HuH-7.5 (cell line): ENCODE results near the gene MCU.

Experiments used
- DNase-seq: peaks from one replicate; pipeline ENCODE4 v3.0.0; 2011; ENCODE audit warnings: low spot score

Gene MCU

DNA sequence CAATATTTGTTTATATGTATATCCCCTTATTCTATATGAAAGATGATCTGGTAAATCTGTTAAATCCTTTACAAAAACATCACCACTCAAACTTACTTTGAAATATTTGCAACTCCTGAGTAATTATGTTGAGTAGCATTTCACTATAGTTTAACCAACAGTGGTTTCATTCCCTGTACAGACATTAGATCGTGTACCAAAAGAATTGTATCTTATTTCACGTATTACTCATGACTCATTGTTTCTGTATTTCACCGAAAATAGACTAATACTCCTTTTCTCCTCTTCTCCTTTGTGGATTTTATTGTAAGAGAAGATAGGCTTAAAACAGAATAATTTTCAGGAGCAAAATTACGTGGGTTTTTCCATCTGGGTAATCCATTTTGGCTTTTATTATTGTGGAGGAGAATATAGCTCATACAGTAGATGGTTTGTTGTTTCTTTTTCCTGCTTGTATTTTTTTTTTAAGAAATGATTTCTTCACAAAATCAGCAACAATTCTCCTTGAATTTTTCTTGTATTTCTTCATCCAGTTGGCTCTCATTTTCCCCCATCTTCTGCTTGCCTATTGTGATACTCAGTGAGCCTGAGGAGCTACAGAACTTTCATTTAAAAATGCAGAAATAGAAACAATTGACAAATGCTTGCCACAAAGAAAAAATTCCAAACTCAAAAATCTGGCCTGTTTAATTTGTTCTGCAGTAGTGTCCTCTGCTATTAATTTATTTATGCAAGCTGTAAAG, 111.0 kb downstream of the MCU start:
- no peak for DNase-seq

DNA sequence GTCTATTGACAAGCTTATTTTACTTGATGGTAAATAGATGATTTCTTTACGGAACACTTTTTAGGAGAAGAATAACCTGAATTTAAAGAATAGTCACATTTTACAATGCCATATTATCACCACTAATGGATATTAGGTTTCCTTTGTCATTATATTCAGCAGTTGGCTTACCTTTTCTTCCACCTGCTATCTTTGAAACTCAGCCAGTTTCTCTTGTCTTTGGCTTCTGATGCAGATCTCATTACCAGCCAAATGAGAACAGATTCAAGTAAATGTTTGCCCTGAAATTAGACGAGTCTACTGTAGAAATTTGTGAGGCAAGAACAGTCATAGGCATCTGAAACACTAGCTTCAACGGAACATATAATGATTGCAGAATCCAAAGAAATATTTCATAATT, 116.1 kb downstream of the MCU start:
- DNase-seq, result no peak

DNA sequence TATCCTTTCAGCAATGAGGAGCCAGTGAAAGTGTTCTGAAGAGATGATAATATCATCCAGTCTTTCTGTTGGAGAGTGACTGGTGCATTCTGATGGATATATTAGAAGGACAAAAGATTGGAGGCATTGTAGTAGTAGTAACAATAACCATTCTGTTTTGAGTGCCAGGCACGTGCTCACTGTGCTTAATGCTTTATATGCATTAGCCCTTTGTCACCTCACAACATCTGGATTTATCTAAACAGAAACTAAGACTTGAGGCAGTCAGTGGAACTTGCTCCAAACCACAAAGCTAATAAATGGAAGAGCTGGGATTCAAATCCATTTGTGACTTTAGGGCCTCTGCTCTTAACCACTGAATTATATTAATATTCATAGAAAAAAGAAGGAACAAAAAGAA, 117.1 kb downstream of the MCU start:
- DNase-seq, result no peak

DNA sequence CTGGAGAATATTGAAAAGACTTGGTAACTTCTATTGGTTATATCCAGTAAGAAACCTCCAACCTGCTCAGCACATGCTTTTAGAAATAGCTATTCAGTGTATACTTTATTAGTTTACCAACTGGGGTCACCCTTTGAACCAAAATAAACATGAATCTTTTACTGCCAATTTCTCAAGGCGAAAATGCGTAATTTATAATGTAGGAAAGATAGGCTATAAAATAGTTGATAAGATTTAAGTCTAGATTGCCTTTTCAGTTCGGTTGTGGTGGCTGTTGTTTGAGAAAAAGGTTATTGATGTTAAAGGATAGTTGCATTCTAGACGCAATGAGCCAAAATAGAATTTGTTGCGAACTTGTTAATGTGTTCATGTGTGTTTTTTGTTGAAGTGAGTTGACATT, 119.0 kb downstream of the MCU start:
- DNase-seq, result no peak

DNA sequence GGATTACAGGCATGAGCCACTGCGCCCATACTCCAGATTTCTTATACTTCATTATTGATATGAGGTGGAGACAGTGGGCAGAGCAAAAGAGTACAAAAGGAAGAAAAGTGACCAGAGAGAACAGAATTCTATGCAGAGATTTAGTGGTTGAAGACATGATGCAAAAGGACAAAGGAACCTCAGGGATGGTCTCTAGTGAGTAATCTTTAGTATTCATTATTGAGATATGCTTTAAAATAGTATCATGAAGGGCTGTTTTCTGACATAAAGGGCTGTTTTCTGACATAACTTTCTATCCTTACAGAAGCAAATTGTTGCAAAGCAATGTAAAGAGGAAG, 120.4 kb downstream of the MCU start:
- no peak for DNase-seq

DNA sequence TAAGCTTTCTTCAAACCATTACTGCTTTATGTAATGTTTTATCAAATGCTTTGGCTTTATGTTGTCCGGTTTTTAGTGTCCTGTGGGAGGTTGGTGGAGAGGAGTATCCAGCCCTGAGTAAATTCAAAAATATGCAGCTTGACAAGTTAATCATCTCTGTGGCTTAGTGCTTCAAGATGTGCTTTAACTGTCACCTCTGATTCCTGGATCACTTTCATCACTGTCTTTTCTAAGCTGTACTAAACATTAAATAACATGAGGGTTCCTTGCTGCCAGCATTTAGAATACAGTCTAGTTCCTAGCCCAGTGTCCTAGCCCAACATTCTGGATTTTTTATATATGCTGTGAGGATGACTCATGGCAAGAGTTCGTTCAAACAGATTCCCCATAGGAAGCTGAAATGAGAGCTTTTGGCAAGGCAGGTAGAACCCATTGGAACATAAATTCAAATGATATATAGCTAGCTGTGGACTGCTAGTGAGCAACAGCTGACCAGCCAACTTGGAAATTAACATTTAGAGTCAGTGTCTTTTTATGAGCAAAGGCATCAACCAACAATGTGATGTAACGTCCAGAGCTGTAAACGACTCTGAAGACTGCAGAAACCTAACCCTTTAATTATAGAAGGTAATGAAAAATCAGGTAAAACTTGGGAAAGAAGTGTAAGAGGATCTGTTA, 120.9 kb downstream of the MCU start:
- no peak for DNase-seq

DNA sequence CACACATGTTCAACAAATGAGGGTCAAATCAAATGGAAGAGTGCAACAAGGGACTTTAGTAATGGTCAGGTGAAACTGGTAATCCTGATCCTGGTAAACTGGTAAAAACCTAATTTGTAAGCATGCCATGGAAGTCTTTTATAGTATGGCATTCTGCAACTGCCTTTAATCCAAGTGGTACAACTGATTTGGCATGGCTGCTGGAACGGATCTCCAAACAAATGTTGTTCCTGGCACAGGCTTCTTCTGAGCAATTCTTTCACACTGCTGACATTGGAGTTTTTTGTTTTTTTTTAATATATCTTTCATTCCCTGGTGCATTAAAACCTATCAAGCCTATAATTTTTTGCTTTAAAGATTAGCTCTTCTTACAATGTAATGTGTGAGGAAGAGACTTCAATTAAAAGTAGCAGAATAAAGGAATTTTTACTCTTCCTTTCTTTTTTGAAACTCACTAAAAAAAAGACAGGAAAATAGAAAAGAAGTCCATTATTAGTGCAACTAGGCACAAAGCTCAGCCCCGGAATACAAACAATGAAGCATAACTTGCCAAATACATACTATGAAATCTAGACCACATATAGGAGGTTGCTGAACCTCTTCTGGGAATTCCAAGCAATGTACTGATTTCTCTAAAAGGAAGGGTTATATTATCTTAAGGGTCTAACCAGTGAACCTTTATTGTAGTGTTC, 122.3 kb downstream of the MCU start:
- no peak for DNase-seq

DNA sequence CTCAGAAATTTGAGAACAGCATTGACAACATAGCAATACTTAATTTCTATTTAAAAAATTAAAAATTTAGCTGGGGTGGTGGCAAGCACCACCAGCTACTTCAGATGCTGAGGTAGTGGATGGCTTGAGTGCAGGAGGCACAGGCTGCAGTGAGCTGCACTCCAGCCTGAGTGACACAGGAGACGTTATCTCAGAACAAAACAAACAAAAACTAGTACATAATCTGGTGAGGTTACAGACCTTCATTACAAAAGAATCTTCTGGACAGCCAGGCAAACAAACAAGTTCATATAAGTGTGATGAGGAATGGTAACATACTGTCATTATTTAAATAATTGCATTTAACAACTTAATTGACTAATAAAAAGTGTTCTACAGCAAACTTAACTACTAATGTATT, 124.6 kb downstream of the MCU start:
- no peak for DNase-seq

DNA sequence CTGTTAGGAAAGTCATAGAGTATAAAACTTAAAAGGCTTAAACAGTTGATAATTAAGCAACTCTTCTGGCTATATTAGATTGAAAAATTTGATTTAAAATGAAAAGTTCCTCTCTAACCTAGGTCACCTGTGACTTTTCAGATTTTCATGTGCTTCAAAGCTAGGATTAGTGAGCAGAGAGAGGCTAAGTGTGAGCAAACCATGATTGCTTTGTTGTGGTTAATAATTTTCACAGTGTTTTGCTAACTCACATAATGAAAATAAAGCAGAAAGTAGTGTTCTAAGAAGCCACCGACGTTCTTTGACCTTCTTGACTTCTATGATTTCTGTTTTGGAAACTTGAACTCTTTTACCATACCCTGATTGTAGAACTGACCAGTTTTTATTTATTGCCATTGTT, 126.1 kb downstream of the MCU start:
- DNase-seq, result no peak

DNA sequence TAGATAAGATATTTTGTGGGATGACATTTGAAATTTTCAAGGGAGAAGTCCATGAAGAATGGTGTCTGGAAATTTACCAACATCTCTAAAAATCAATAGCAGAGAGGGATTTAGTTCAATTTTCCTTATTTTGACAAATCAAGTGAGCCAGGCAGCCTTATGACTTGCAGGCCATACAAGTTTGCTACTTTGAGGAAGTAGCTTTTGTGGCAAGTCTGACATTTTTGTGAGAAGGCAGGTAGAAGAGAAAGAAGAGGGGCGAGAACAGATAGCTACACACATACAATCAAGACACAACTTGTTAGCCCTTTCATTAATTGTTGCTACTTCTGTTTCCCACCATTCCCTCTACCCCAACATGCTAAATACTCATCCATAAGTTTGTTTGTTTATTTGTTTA, 127.1 kb downstream of the MCU start:
- DNase-seq, result no peak

DNA sequence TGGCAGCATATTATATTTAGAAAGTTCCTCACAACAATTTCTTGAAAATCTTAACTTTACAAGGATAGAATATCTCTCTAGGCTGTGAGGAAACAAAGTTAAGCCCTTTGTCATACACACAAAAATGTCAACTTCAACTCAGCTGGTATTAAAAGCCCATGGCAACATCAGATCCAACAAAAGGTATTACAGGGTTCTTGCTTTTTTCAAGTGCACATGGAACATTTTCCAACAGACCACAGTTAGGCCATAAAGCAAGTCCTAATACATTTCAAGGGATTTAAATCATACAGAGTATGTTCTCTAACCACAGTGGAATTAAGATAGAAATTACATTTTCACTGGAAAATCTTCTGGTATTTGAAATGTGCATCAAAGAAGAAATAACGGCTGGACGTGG, 129.7 kb downstream of the MCU start:
- DNase-seq, result no peak

DNA sequence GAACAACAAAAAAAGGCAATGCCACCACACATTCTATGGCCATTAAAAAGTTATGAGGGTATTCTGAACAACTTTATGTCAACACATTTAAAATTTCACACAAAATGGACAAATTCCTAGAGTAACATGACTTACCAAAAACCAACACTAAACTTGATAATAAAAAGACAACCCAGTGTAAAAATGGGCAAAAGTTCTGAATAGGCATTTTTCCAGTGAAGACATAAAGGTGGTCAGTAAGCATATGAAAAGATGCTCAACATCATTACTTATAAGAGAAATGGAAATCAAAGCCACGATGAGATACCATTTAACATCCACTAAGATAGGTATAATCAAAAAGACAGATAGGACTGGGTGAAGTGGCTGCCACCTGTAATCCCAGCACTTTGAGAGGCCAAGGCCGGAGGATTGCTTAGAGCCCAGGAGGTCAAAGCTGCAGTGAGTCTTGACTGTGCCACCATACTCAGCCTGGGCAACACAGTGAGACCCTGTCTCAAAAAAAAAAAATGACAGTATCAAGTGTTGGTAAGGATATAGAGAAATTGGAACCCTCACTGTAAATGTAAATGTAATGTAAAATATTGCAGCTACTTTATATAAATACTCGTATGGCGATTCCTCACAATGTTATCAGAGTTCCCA, 130.5 kb downstream of the MCU start:
- DNase-seq, result no peak

DNA sequence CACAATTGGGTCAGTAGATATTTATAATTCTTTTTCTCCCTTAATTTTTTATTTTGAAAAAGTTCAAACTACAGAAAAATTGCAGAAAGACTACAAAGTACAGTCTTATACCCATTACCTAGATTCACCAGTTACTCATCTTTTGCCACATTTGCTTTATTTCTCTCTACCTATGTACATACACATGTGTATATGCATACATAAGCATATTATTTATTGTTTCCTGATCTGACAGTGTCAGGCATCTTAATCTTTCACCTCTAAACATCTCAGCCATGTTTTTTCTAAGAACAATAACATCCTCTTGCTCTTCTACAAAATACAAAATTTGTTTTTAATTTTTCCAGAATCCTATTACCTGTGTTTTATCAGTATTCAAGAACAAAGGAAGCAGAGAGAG, 133.2 kb downstream of the MCU start:
- no peak for DNase-seq

DNA sequence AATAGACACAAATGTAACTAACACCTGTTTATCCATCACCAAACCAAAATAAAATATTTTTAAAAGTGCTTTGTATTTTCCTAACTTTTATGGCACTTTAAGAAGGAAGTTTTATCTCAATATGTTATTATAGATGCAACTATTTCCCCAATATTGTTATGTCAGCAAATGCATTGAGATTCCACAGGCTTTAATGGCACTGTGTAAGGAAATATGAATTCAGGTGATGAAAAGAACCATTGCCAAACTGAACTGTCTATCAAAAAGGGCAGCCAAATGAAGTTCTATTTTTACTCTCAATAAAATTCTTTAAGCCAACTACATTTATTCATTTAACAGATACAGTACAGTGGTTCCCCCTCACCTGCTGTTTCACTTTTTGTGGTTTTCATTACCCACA, 134.4 kb downstream of the MCU start:
- DNase-seq, result no peak

DNA sequence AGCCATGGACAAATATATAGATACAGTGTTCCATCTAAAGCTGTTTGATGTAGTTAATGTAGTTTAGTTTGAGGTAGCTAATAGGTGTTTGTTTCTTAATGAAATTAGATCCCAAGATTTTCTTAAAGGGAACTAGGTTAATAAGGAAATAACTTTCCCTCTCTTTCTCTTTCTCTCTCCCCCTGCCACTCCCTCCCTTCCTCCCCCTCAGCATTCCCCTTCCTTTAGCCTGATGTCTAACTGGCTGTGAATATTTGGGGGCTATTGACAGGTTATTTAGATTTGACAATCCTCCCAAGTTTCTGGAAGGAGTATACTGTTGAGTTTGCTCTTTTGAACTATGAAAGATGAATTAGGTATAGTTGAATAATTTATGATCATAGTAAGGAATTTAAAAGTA, 136.4 kb downstream of the MCU start:
- DNase-seq, result no peak

DNA sequence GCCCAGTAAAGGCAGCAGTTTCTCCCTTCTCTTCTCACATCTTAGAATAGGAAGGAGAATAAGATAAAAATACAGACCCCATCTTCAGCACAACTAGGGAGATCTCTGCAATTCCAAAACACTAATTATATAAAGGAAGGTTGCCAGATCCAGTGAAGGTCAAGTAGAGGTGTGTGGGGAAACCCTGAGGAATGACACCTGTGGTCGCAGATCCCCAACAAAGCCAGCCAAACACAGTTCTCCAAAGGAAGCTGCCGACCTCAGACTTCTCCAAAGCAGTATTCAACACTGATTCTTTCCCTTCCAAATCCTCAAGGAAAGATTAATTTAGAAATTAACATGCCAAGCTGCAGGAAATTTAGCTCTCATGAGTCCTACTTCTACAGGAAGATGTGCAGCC, 138.7 kb downstream of the MCU start:
- no peak for DNase-seq

DNA sequence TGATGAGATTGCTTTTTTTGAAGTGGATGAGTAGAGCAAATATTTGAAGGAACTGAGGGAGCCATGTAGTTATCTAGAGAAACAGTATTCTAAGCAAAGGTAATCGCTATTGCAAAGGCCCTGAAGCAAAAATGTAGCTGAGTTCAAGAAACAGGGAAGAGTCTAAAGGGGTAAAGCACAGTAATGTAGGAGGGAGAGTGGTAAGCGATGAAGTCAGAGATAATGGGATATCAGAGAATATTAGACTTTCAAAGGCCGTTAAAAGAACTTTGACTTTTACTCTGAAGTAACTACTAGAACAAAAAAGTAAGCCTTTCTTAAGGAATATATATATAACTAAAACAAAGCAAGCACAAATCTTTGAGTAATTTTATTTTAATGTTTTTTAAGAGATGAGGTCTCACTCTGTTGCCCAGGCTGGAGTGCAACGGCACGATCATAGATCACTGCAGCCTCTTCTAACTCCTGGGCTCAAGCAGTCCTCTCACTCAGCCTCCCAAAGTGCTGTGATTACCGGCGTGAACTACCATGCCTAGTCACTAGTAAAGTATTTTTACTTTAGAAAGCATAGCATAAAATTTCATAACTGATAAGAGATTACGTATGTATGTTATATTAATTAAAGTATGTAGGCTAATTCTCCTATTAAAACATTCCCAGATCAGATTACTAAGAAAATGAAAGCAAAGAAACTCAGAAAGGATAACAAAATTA, 139.9 kb downstream of the MCU start:
- DNase-seq, result no peak

DNA sequence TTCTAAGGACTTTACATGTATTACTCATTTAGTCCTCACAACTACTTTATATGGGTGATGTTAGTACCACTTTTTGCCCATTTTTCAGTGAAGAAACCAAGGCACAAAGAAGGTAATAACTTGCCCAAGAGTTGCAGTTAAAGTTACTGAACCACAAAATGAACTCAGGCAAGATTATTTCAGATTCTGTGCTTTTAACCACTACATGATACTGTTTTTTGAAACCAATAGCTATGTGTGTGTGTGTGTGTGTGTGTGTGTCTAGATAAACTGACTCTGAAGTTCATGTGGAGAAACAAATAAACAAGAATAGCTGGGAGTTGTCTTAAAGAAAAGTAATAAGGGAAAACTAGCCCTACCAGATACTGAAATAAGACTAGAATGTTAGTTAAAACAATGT, 140.8 kb downstream of the MCU start:
- no peak for DNase-seq

DNA sequence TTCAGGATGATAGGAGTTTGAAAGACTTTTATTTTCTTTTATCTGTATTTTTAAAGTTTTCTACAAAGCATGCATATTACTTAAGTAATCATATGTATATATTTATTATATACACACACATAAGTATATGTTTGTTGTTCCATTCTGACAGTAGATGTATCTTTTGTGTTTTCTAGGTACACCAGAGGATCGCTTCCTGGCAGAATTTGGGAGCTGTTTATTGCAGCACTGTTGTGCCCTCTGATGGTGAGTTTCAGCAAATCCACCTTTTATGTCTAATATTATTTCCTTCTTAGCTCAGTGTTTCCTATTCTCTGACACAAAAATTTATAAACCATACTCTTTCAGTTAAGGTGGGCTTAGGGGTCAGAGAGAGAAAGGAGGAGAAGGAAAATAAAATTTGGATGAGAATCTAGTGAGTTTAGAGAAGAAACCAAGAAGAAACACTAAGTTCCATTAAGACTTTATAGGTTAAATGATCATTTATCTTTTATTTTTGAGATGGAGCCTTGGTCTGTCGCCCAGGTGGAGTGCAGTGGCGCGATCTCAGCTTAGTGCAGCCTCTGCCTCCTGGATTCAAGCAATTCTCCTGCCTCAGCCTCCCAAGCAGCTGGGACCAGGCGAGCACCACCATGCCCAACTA, 142.4 kb downstream of the MCU start:
- no peak for DNase-seq

DNA sequence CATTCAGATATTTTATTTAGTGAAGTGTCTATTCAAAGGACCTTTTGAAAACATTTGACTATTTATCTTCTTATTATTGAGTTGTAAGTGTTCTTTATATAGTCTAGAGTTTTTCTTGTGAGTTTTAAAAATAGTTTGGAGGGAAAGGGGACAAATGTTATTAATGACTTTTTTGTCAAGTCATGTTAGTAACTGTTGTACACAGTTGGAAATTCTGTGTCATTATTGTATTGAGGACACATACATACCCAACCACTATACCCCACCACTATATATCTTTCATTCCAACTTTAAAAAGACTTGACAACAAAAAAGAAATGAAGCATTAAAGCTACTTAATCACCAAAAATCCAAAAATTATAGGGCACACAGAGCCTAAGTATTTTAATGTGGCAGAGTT, 148.4 kb downstream of the MCU start:
- no peak for DNase-seq

DNA sequence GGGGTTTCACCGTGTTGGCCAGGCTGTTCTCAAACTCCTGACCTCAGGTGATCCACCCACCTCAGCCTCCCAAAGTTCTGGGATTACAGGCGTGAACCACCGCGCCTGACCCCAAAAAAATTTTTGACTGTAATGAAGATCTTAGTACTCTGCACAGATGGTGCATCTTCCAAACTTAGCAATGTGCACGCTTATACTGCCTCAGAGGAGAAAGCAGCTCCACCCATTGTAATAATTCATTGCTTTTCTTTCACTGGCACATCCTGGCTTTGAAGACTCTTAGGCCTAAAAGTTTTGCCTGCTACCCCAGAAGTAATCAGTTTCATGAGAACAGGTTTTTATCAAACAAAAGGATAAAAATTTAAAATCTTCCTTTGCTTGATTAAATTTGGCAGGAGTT, 149.5 kb downstream of the MCU start:
- no peak for DNase-seq

DNA sequence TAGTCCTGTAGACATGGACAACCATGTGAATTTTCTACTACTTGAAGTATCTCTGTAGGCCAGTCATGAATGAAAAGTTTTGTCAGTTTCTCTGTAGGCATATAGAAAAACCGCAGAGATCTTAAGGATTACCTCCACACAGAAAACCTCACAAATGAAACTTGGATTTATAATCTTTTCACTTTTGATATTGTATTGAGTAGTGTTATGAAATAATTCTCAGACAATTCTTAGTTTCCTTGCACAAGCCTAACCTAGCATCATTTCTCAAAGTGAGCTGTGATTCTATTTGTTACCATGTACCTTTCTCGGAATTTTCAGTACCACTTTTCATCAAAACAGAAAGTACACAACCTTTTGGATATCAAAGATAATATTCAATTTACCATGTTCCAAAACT, 150.2 kb downstream of the MCU start:
- DNase-seq, result no peak
